ENCODE results near the gene JADE3.

Gene JADE3

DNA sequence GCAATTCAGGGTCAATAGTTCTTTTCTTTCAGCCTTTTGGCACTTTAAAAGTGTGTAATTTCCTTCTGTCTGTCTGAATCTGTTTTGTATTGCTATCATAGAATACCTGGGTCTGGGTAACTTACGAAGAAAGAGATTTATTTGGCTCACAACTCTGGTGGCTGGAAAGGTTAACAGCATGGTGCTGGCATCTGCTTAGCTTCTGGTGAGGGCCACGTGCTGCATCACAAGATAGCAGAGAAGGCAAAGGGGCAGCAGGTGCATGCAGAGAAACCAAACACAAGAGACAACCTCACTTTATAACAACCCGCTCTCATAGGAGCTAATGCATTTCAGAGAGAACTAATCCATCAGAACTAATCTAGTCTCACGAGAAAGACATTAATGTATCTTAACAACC is 184.8 kb downstream of the JADE3 start:
- DNase-seq (ENCODE audit: low read depth in 1 of 2, low spot score in 1 of 2), result no peak
- Histone ChIP-seq H3K27me3 (ENCODE audit: insufficient read depth, poor library complexity, severe bottlenecking) (no peaks in the 10 kb centered on the region), H3K27ac (replicated peaks) (no peak overlapping the region), H3K4me3 (replicated peaks; ENCODE audit: insufficient read depth, low read length) (no peak overlapping the region)
- TF ChIP-seq, protein P1, sequence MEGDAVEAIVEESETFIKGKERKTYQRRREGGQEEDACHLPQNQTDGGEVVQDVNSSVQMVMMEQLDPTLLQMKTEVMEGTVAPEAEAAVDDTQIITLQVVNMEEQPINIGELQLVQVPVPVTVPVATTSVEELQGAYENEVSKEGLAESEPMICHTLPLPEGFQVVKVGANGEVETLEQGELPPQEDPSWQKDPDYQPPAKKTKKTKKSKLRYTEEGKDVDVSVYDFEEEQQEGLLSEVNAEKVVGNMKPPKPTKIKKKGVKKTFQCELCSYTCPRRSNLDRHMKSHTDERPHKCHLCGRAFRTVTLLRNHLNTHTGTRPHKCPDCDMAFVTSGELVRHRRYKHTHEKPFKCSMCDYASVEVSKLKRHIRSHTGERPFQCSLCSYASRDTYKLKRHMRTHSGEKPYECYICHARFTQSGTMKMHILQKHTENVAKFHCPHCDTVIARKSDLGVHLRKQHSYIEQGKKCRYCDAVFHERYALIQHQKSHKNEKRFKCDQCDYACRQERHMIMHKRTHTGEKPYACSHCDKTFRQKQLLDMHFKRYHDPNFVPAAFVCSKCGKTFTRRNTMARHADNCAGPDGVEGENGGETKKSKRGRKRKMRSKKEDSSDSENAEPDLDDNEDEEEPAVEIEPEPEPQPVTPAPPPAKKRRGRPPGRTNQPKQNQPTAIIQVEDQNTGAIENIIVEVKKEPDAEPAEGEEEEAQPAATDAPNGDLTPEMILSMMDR (IDR thresholded peaks at IDR 0.05; ENCODE audit: insufficient read depth, low read length), result no peak
- TF ChIP-seq GABPA (IDR thresholded peaks at IDR 0.05; ENCODE audit: low read depth), result no peak
- TF ChIP-seq, protein P2, sequence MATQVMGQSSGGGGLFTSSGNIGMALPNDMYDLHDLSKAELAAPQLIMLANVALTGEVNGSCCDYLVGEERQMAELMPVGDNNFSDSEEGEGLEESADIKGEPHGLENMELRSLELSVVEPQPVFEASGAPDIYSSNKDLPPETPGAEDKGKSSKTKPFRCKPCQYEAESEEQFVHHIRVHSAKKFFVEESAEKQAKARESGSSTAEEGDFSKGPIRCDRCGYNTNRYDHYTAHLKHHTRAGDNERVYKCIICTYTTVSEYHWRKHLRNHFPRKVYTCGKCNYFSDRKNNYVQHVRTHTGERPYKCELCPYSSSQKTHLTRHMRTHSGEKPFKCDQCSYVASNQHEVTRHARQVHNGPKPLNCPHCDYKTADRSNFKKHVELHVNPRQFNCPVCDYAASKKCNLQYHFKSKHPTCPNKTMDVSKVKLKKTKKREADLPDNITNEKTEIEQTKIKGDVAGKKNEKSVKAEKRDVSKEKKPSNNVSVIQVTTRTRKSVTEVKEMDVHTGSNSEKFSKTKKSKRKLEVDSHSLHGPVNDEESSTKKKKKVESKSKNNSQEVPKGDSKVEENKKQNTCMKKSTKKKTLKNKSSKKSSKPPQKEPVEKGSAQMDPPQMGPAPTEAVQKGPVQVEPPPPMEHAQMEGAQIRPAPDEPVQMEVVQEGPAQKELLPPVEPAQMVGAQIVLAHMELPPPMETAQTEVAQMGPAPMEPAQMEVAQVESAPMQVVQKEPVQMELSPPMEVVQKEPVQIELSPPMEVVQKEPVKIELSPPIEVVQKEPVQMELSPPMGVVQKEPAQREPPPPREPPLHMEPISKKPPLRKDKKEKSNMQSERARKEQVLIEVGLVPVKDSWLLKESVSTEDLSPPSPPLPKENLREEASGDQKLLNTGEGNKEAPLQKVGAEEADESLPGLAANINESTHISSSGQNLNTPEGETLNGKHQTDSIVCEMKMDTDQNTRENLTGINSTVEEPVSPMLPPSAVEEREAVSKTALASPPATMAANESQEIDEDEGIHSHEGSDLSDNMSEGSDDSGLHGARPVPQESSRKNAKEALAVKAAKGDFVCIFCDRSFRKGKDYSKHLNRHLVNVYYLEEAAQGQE (IDR thresholded peaks at IDR 0.05; ENCODE audit: insufficient replicate concordance, low read depth), result no peak
- TF ChIP-seq SPI1 (IDR thresholded peaks at IDR 0.05; ENCODE audit: borderline replicate concordance, low read depth), result no peak
- no peak for TF ChIP-seq POLR2AphosphoS5 (IDR thresholded peaks at IDR 0.05; ENCODE audit: low read depth)

DNA sequence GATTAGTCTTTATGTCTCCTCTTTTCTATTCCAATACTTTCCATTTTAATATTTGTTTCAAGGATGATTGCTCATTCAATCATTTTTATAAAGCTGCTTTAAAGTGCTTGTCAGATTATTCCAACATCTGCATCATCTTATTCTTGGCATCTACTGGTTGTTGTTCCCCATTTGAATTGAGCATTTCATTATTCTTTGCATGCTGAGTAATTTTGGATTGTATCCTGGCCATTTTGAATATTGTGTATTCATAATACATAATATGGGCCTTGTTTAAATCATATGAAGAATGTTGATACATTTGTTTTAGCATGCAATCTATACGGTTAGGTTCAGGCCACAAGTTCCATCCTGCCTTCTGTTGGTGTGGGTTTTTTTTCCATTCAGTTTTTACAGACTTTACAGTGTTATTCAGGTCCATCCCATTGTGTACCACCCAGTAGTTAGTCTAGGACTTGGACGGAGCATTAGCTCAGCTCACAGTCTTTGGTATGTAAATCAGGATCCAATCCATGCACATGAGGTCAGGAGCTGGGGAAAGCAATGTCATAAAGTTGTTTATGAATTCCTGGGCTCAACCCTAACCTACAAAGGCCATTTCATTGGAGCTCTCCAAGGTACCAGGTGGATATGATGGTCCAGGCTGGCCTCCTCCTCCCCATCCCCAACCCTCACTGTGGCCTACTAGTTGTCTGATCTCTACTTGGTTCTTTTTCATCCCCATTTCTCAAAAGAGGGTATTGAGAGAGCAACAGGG is 186.3 kb downstream of the JADE3 start:
- no peak overlapping the region for H3K4me3 ChIP-seq (replicated peaks; ENCODE audit: insufficient read depth, low read length)
- no peak for TF ChIP-seq GABPA (IDR thresholded peaks at IDR 0.05; ENCODE audit: low read depth)
- TF ChIP-seq, protein P2 (IDR thresholded peaks at IDR 0.05; ENCODE audit: insufficient replicate concordance, low read depth), result peak; percentile 86
- no peaks in the 10 kb centered on the region for H3K27me3 ChIP-seq (ENCODE audit: insufficient read depth, poor library complexity, severe bottlenecking)
- no peak overlapping the region for H3K27ac ChIP-seq (replicated peaks)
- DNase-seq (ENCODE audit: low read depth in 1 of 2, low spot score in 1 of 2), result no peak

DNA sequence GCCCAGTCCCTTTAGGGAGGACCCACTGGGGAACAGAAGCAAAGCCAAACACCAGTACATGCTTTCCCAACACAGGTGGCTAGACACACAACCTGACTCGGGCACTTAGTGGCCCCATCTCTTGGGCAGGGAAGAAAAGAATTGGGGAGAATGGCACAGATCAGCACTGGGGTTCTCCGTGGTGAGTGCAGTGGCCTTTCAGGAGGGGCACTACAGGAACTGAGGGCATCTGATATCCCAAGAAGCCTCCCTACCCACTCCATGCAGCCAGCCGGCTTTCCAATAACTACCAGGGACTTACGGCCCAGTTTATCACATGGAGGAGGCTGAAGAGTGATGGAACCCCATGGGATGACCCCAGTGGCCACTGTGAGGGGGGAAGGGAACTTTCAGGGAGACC is 189.0 kb downstream of the JADE3 start:
- DNase-seq (ENCODE audit: low read depth in 1 of 2, low spot score in 1 of 2), result no peak
- Histone ChIP-seq H3K27ac (replicated peaks) (no peak overlapping the region), H3K27me3 (ENCODE audit: insufficient read depth, poor library complexity, severe bottlenecking) (no peaks in the 10 kb centered on the region), H3K4me3 (replicated peaks; ENCODE audit: insufficient read depth, low read length) (no peak overlapping the region)
- TF ChIP-seq SPI1 (IDR thresholded peaks at IDR 0.05; ENCODE audit: borderline replicate concordance, low read depth), result no peak
- TF ChIP-seq POLR2AphosphoS5 (IDR thresholded peaks at IDR 0.05; ENCODE audit: low read depth), result no peak
- TF ChIP-seq GABPA (IDR thresholded peaks at IDR 0.05; ENCODE audit: low read depth), result no peak
- TF ChIP-seq, protein P1 (IDR thresholded peaks at IDR 0.05; ENCODE audit: insufficient read depth, low read length), result no peak
- TF ChIP-seq, protein P2 (IDR thresholded peaks at IDR 0.05; ENCODE audit: insufficient replicate concordance, low read depth), result no peak
